Astrocyte (in vitro differentiated cells and primary cell): ENCODE measurements around the gene FBXO10. TPM values are rescaled to one million over a fixed set of nuclear protein-coding genes. Genes with fewer than 3 reads are reported as not detected.
"Not testable (repeated sequence)": the region's sequence is repeated elsewhere in the genome, so short reads cannot be mapped to it uniquely, and the experiment has no call there.

ENCODE experiments used
- DNase-seq: peaks from one replicate; pipeline ENCODE4 v3.0.0-alpha.2; 2010; ENCODE audit warnings: low read depth
- FAIRE-seq: peaks from 2 replicates; lab custom pipeline; 2011; peaks lifted over from hg19 to GRCh38; lab: Jason Lieb, UNC
- H2AFZ ChIP-seq: 2 replicates; pipeline ENCODE4 v1.6.0; 2012; ENCODE audit warnings: low read depth, low read length, inconsistent platforms
- H3K27ac ChIP-seq: 2 replicates; pipeline ENCODE4 v1.5.1; 2011; ENCODE audit warnings: low read depth, low read length, inconsistent platforms
- H3K27me3 ChIP-seq: 2 replicates; pipeline ENCODE4 v1.6.0; 2011; ENCODE audit warnings: low read length, inconsistent platforms; ENCODE audit not compliant: insufficient read depth
- H3K36me3 ChIP-seq: 2 replicates; pipeline ENCODE4 v1.5.1; 2011; ENCODE audit warnings: low read length, inconsistent platforms; ENCODE audit not compliant: insufficient read depth
- H3K4me1 ChIP-seq: 2 replicates; pipeline ENCODE4 v1.5.1; 2011; ENCODE audit warnings: low read length, inconsistent platforms; ENCODE audit not compliant: insufficient read depth
- H3K4me2 ChIP-seq: 2 replicates; pipeline ENCODE4 v1.6.0; 2012; ENCODE audit warnings: low read length, inconsistent platforms
- H3K4me3 ChIP-seq: 2 replicates; pipeline ENCODE4 v1.5.1; 2011; ENCODE audit warnings: low read depth, mild to moderate bottlenecking, low read length, inconsistent platforms; ENCODE audit not compliant: insufficient read depth
- H3K79me2 ChIP-seq: 2 replicates; pipeline ENCODE4 v1.6.0; 2012; ENCODE audit warnings: mild to moderate bottlenecking, low read length, inconsistent platforms; ENCODE audit not compliant: insufficient read depth
- H3K9ac ChIP-seq: 2 replicates; pipeline ENCODE4 v1.6.0; 2012; ENCODE audit warnings: mild to moderate bottlenecking, low read length, inconsistent platforms
- H3K9me3 ChIP-seq: 2 replicates; pipeline ENCODE4 v1.5.1; 2012; ENCODE audit warnings: low read depth, mild to moderate bottlenecking, low read length, inconsistent platforms; ENCODE audit not compliant: insufficient read depth
- H4K20me1 ChIP-seq: 2 replicates; pipeline ENCODE4 v1.6.0; 2012; ENCODE audit warnings: low read length, inconsistent platforms; ENCODE audit not compliant: insufficient read depth
- H3K27ac Mint-ChIP-seq: one replicate; pipeline ENCODE4 v1.8.0; 2021; ENCODE audit warnings: mild to moderate bottlenecking, mixed read lengths; ENCODE audit not compliant: unreplicated experiment
- H3K27me3 Mint-ChIP-seq: one replicate; pipeline ENCODE4 v1.8.0; 2021; ENCODE audit warnings: low read depth, mixed read lengths; ENCODE audit not compliant: unreplicated experiment
- H3K36me3 Mint-ChIP-seq: one replicate; pipeline ENCODE4 v1.8.0; 2021; ENCODE audit warnings: low read depth, mixed read lengths; ENCODE audit not compliant: unreplicated experiment
- H3K4me1 Mint-ChIP-seq: one replicate; pipeline ENCODE4 v1.8.0; 2021; ENCODE audit warnings: low read depth, mixed read lengths; ENCODE audit not compliant: unreplicated experiment
- H3K4me3 Mint-ChIP-seq: one replicate; pipeline ENCODE4 v1.8.0; 2021; ENCODE audit warnings: mild to moderate bottlenecking, moderate library complexity, mixed read lengths; ENCODE audit not compliant: unreplicated experiment
- H3K9me3 Mint-ChIP-seq: one replicate; pipeline ENCODE4 v1.8.0; 2021; ENCODE audit warnings: mild to moderate bottlenecking, mixed read lengths; ENCODE audit not compliant: unreplicated experiment
- EZH2 ChIP-seq: IDR thresholded peaks from 2 replicates; pipeline ENCODE4 v1.6.1; 2012; ENCODE audit warnings: mild to moderate bottlenecking, low read length, inconsistent platforms; ENCODE audit not compliant: insufficient read depth
- total RNA-seq: library from RNA; stranded (reverse); gene quantifications from 2 replicates; pipeline ENCODE4 v1.2.1, GENCODE V29; 2021
- TF ChIP-seq, protein P1 (sequence below): IDR thresholded peaks from 2 replicates; pipeline ENCODE4 v1.5.1; 2011; ENCODE audit warnings: low read depth, mild to moderate bottlenecking, inconsistent platforms, low read length, moderate library complexity; ENCODE audit not compliant: insufficient read depth

FBXO10 gene
- total RNA-seq, 1 donor from 2014 or later: 12.7 TPM

DNA sequence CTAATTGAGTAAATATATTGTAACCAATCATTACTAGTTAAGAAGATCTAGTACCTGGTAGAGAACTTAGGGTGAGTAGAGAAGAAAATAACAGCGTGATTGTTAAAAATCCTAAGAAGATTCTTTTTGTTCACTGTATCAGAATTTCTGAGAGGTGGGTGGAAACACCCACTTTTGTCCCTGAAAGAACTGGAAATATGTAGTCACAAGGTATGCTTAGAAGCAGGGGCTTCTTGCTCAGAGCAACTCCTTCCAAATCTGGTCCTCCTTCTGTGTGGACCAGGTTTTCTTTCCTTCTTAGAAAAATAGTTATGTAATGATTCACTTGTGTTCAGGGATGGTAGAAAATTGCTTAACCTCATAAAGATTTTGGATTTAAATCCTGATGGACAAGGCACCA, 28.1 kb upstream of the FBXO10 start:
- Histone ChIP-seq H3K36me3 (no peaks in the 10 kb centered on the region), H3K27me3 (peaks cover 20% of the 10 kb centered on the region), H3K4me2 (no peak overlapping the region), H4K20me1 (no peaks in the 10 kb centered on the region), H3K79me2 (no peaks in the 10 kb centered on the region), H3K9me3 (no peaks in the 10 kb centered on the region), H3K4me3 (no peak overlapping the region), H3K27ac (no peak overlapping the region), H3K9ac (no peak overlapping the region), H3K4me1 (no peaks in the 10 kb centered on the region), H2AFZ (no peak overlapping the region)
- H3K4me3 Mint-ChIP-seq: no peak overlapping the region
- FAIRE-seq (no peak), DNase-seq (no peak)
- H3K4me1 Mint-ChIP-seq: no peaks in the 10 kb centered on the region
- H3K27me3 Mint-ChIP-seq: peaks cover 14% of the 10 kb centered on the region
- H3K36me3 Mint-ChIP-seq: no peaks in the 10 kb centered on the region
- no peak overlapping the region for H3K27ac Mint-ChIP-seq
- TF ChIP-seq, protein P1, sequence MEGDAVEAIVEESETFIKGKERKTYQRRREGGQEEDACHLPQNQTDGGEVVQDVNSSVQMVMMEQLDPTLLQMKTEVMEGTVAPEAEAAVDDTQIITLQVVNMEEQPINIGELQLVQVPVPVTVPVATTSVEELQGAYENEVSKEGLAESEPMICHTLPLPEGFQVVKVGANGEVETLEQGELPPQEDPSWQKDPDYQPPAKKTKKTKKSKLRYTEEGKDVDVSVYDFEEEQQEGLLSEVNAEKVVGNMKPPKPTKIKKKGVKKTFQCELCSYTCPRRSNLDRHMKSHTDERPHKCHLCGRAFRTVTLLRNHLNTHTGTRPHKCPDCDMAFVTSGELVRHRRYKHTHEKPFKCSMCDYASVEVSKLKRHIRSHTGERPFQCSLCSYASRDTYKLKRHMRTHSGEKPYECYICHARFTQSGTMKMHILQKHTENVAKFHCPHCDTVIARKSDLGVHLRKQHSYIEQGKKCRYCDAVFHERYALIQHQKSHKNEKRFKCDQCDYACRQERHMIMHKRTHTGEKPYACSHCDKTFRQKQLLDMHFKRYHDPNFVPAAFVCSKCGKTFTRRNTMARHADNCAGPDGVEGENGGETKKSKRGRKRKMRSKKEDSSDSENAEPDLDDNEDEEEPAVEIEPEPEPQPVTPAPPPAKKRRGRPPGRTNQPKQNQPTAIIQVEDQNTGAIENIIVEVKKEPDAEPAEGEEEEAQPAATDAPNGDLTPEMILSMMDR: no peak
- no peak for TF ChIP-seq EZH2
- H3K9me3 Mint-ChIP-seq: no peaks in the 10 kb centered on the region

DNA sequence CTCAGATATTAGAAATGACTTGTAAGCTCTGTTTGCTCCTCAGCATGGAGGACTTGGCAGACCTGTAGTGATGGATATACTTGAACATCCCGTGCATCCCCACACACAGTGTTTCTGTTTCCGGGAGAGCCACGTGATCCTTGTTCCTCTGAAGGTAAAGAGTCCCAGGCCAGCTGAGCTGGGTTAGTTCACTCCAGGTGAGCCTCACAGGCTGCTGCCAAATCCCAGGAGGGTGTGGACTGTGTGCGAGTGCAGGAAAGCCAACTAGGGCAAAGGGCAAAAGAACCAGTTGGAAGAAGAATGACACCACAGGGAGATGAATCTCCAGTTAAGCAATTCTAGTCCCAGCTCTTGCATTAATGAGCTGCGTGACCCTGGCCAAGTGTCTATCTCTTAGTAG, 26.6 kb upstream of the FBXO10 start:
- H3K4me3 Mint-ChIP-seq: no peak overlapping the region

DNA sequence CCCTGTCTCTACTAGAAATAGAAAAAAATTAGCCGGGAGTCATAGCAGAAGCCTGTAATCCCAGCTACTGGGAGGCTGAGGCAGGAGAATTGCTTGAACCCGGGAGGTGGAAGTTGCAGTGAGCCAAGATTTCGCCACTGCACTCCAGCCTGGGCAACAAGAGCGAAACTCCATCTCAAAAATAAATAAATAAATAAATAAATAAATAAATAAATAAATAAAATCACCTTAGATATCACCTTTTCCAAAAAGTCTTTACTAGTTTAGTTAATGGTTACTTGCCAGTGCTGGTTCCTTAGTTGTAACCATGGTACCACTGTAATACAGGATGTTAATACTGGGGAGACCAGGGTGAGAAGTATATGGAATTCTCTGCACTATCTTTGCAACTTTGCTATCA, 25.9 kb upstream of the FBXO10 start:
- H3K36me3 ChIP-seq, H3K27ac Mint-ChIP-seq, DNase-seq, H3K9ac ChIP-seq, H3K79me2 ChIP-seq, FAIRE-seq, H3K9me3 Mint-ChIP-seq, H3K4me1 ChIP-seq, H3K4me3 ChIP-seq, H3K4me3 Mint-ChIP-seq, H4K20me1 ChIP-seq, H2AFZ ChIP-seq, H3K27ac ChIP-seq, H3K4me1 Mint-ChIP-seq, H3K4me2 ChIP-seq, H3K9me3 ChIP-seq, H3K27me3 Mint-ChIP-seq, H3K36me3 Mint-ChIP-seq: not testable (repeated sequence)
- H3K27me3 ChIP-seq: peaks cover 15% of the 10 kb centered on the region

More for the DNA sequence above, 26.6 kb upstream of the FBXO10 start:
- no peak overlapping the region for H3K4me2 ChIP-seq
- no peak for FAIRE-seq
- H3K27me3 Mint-ChIP-seq: peaks cover 13% of the 10 kb centered on the region
- H3K9me3 ChIP-seq: no peaks in the 10 kb centered on the region
- TF ChIP-seq, protein P1: no peak
- TF ChIP-seq EZH2: no peak
- no peaks in the 10 kb centered on the region for H3K79me2 ChIP-seq
- no peaks in the 10 kb centered on the region for H3K4me1 ChIP-seq
- H4K20me1 ChIP-seq: no peaks in the 10 kb centered on the region
- H3K27me3 ChIP-seq: peaks cover 18% of the 10 kb centered on the region
- H2AFZ ChIP-seq: no peak overlapping the region
- no peaks in the 10 kb centered on the region for H3K36me3 ChIP-seq
- no peak overlapping the region for H3K4me3 ChIP-seq
- H3K9me3 Mint-ChIP-seq: no peaks in the 10 kb centered on the region
- no peaks in the 10 kb centered on the region for H3K4me1 Mint-ChIP-seq
- H3K27ac ChIP-seq: no peak overlapping the region
- no peak for DNase-seq
- no peak overlapping the region for H3K27ac Mint-ChIP-seq
- H3K9ac ChIP-seq: no peak overlapping the region
- H3K36me3 Mint-ChIP-seq: no peaks in the 10 kb centered on the region
